ENCODE data around the gene ATP6V1F.

Gene ATP6V1F

GRCh38 chr7:128837521-128837921, 25.1 kb upstream of the ATP6V1F start:
- no peaks in the 10 kb centered on the region for H3K36me3 ChIP-seq (ENCODE audit: insufficient read depth, low read depth, low read length)
- H3K9me3 ChIP-seq (ENCODE audit: insufficient read depth, low read depth, low read length): no peaks in the 10 kb centered on the region
- H3K4me1 ChIP-seq (ENCODE audit: insufficient read depth, low read length): peaks cover 14% of the 10 kb centered on the region; the same call in 1 of the 2 replicates
- H3K9ac ChIP-seq (ENCODE audit: low read depth, low read length): no peak overlapping the region
- no peak overlapping the region for H3K4me3 ChIP-seq (ENCODE audit: low read length)
- no peak overlapping the region for H3K27ac ChIP-seq (ENCODE audit: low read length)
- H3K27me3 ChIP-seq (ENCODE audit: insufficient read depth, low read length): peaks cover 6% of the 10 kb centered on the region; the same call in 1 of the 2 replicates

GRCh38 chr7:128838109-128838779, 24.4 kb upstream of the ATP6V1F start:
- Histone ChIP-seq H3K4me1 (ENCODE audit: insufficient read depth, low read length) (peaks cover 8% of the 10 kb centered on the region; the same call in 1 of the 2 replicates), H3K9me3 (ENCODE audit: insufficient read depth, low read depth, low read length) (no peaks in the 10 kb centered on the region), H3K36me3 (ENCODE audit: insufficient read depth, low read depth, low read length) (no peaks in the 10 kb centered on the region), H3K9ac (ENCODE audit: low read depth, low read length) (no peak overlapping the region), H3K27ac (ENCODE audit: low read length) (no peak overlapping the region), H3K4me3 (ENCODE audit: low read length) (no peak overlapping the region), H3K27me3 (ENCODE audit: insufficient read depth, low read length) (no peaks in the 10 kb centered on the region; the same call in 1 of the 2 replicates)

GRCh38 chr7:128838981-128839731, 23.5 kb upstream of the ATP6V1F start:
- Histone ChIP-seq H3K4me3 (ENCODE audit: low read length) (no peak overlapping the region), H3K27me3 (ENCODE audit: insufficient read depth, low read length) (no peaks in the 10 kb centered on the region), H3K4me1 (ENCODE audit: insufficient read depth, low read length) (no peaks in the 10 kb centered on the region; the same call in 1 of the 2 replicates), H3K9me3 (ENCODE audit: insufficient read depth, low read depth, low read length) (no peaks in the 10 kb centered on the region), H3K27ac (ENCODE audit: low read length) (no peak overlapping the region), H3K9ac (ENCODE audit: low read depth, low read length) (no peak overlapping the region), H3K36me3 (ENCODE audit: insufficient read depth, low read depth, low read length) (no peaks in the 10 kb centered on the region)

GRCh38 chr7:128839751-128840177, 22.9 kb upstream of the ATP6V1F start:
- Histone ChIP-seq H3K27ac (ENCODE audit: low read length) (no peak overlapping the region), H3K4me3 (ENCODE audit: low read length) (no peak overlapping the region), H3K4me1 (ENCODE audit: insufficient read depth, low read length) (no peaks in the 10 kb centered on the region; the same call in 1 of the 2 replicates), H3K27me3 (ENCODE audit: insufficient read depth, low read length) (no peaks in the 10 kb centered on the region), H3K36me3 (ENCODE audit: insufficient read depth, low read depth, low read length) (no peaks in the 10 kb centered on the region), H3K9me3 (ENCODE audit: insufficient read depth, low read depth, low read length) (no peaks in the 10 kb centered on the region), H3K9ac (ENCODE audit: low read depth, low read length) (no peak overlapping the region)

- no peak overlapping the region for H3K9ac ChIP-seq (ENCODE audit: low read depth, low read length)
- no peaks in the 10 kb centered on the region for H3K27me3 ChIP-seq (ENCODE audit: insufficient read depth, low read length)
- no peaks in the 10 kb centered on the region for H3K36me3 ChIP-seq (ENCODE audit: insufficient read depth, low read depth, low read length)
- H3K27ac ChIP-seq (ENCODE audit: low read length): no peak overlapping the region
- no peaks in the 10 kb centered on the region for H3K9me3 ChIP-seq (ENCODE audit: insufficient read depth, low read depth, low read length)
- no peaks in the 10 kb centered on the region; the same call in 1 of the 2 replicates for H3K4me1 ChIP-seq (ENCODE audit: insufficient read depth, low read length)
- no peak overlapping the region for H3K4me3 ChIP-seq (ENCODE audit: low read length)
These were observed 22.1 kb upstream of the ATP6V1F start for GRCh38 chr7:128840326-128841170.

- H3K9ac ChIP-seq (ENCODE audit: low read depth, low read length): no peak overlapping the region
- no peak overlapping the region for H3K4me3 ChIP-seq (ENCODE audit: low read length)
- H3K4me1 ChIP-seq (ENCODE audit: insufficient read depth, low read length): no peaks in the 10 kb centered on the region; the same call in 1 of the 2 replicates
- H3K9me3 ChIP-seq (ENCODE audit: insufficient read depth, low read depth, low read length): no peaks in the 10 kb centered on the region
- H3K27me3 ChIP-seq (ENCODE audit: insufficient read depth, low read length): no peaks in the 10 kb centered on the region
- H3K27ac ChIP-seq (ENCODE audit: low read length): no peak overlapping the region
- H3K36me3 ChIP-seq (ENCODE audit: insufficient read depth, low read depth, low read length): no peaks in the 10 kb centered on the region
These were observed 21.4 kb upstream of the ATP6V1F start for GRCh38 chr7:128841171-128841690.

- Histone ChIP-seq H3K4me1 (ENCODE audit: insufficient read depth, low read length) (no peaks in the 10 kb centered on the region; the same call in 1 of the 2 replicates), H3K27ac (ENCODE audit: low read length) (no peak overlapping the region), H3K9ac (ENCODE audit: low read depth, low read length) (no peak overlapping the region), H3K9me3 (ENCODE audit: insufficient read depth, low read depth, low read length) (no peaks in the 10 kb centered on the region), H3K27me3 (ENCODE audit: insufficient read depth, low read length) (no peaks in the 10 kb centered on the region), H3K36me3 (ENCODE audit: insufficient read depth, low read depth, low read length) (no peaks in the 10 kb centered on the region), H3K4me3 (ENCODE audit: low read length) (no peak overlapping the region)
These were observed 20.6 kb upstream of the ATP6V1F start for GRCh38 chr7:128841921-128842673.

GRCh38 chr7:128842674-128843641, 19.7 kb upstream of the ATP6V1F start:
- H3K9me3 ChIP-seq (ENCODE audit: insufficient read depth, low read depth, low read length): no peaks in the 10 kb centered on the region
- H3K9ac ChIP-seq (ENCODE audit: low read depth, low read length): no peak overlapping the region
- no peaks in the 10 kb centered on the region; the same call in 1 of the 2 replicates for H3K4me1 ChIP-seq (ENCODE audit: insufficient read depth, low read length)
- no peaks in the 10 kb centered on the region for H3K27me3 ChIP-seq (ENCODE audit: insufficient read depth, low read length)
- H3K27ac ChIP-seq (ENCODE audit: low read length): no peak overlapping the region
- H3K4me3 ChIP-seq (ENCODE audit: low read length): no peak overlapping the region
- H3K36me3 ChIP-seq (ENCODE audit: insufficient read depth, low read depth, low read length): no peaks in the 10 kb centered on the region

- no peaks in the 10 kb centered on the region for H3K27me3 ChIP-seq (ENCODE audit: insufficient read depth, low read length)
- no peak overlapping the region for H3K4me3 ChIP-seq (ENCODE audit: low read length)
- no peaks in the 10 kb centered on the region for H3K9me3 ChIP-seq (ENCODE audit: insufficient read depth, low read depth, low read length)
- no peak overlapping the region for H3K9ac ChIP-seq (ENCODE audit: low read depth, low read length)
- H3K4me1 ChIP-seq (ENCODE audit: insufficient read depth, low read length): no peaks in the 10 kb centered on the region; the same call in 1 of the 2 replicates
- no peak overlapping the region for H3K27ac ChIP-seq (ENCODE audit: low read length)
- H3K36me3 ChIP-seq (ENCODE audit: insufficient read depth, low read depth, low read length): no peaks in the 10 kb centered on the region
These were observed 18.6 kb upstream of the ATP6V1F start for GRCh38 chr7:128843938-128844621.
